ENCODE data around the gene GPNMB.
"Not testable (repeated sequence)": the region's sequence is repeated elsewhere in the genome, so short reads cannot be mapped to it uniquely, and the experiment has no call there.

GPNMB gene

GRCh38 chr7:23306936-23307521 lies 60.5 kb downstream of the GPNMB start:
- DNase-seq, result no peak

- no peak for DNase-seq
Measured at GRCh38 chr7:23308754-23309153, 62.2 kb downstream of the GPNMB start.

GRCh38 chr7:23312141-23312540 lies 65.6 kb downstream of the GPNMB start:
- not testable (repeated sequence) for DNase-seq

- DNase-seq, result no peak
Measured at GRCh38 chr7:23315366-23315765, 68.8 kb downstream of the GPNMB start.

Measured in fibroblast of skin of scalp (primary cell).